Sigmoid colon (tissue), 7 donors: ENCODE data around the gene GUCY1A2. TPM values are rescaled to one million over a fixed set of nuclear protein-coding genes. Genes with fewer than 3 reads are reported as not detected.

Source experiments
- DNase-seq: peaks from one replicate; pipeline ENCODE4 v3.0.0-alpha.2; 2019
- H3K27ac ChIP-seq, 4 donors: fragments of 200-600 bp; sonication (generic); one replicate each; pipeline ENCODE4 v1.5.1; 2016 to 2019; ENCODE audit warnings: mild to moderate bottlenecking in 1 of 4
- H3K27me3 ChIP-seq, 3 donors: fragments of 200-600 bp; sonication (generic); one replicate each; pipeline ENCODE4 v1.5.1; 2019; ENCODE audit warnings: mild to moderate bottlenecking in 1 of 3
- H3K36me3 ChIP-seq, 4 donors: fragments of 200-600 bp; sonication (generic); one replicate each; pipeline ENCODE4 v1.5.1; 2016 to 2019
- H3K4me1 ChIP-seq, 4 donors: fragments of 200-600 bp; sonication (generic); one replicate each; pipeline ENCODE4 v1.5.1; 2017 to 2019
- H3K4me3 ChIP-seq, 4 donors: fragments of 200-600 bp; sonication (generic); one replicate each; pipeline ENCODE4 v1.5.1; 2017 to 2019; ENCODE audit warnings: mild to moderate bottlenecking in 2 of 4, moderate library complexity in 1 of 4
- H3K9me3 ChIP-seq, 4 donors: fragments of 200-600 bp in 3 of 4; sonication (generic) in 3 of 4; one replicate each; pipeline versions ENCODE4 v1.5.1 to v1.6.1; 2013 to 2019
- CTCF ChIP-seq, 4 experiments: fragments of 450-650 bp in 3 of 4; fragments of 200-600 bp in 1 of 4; IDR thresholded peaks; one replicate each; pipeline ENCODE4 v1.5.1; 2016 to 2019; ENCODE audit warnings: antibody characterized with exemption in 4 of 4, mild to moderate bottlenecking in 3 of 4, moderate library complexity in 2 of 4
- EP300 ChIP-seq, 4 donors: sonication (generic); formaldehyde crosslinking; IDR thresholded peaks; one replicate each; pipeline ENCODE4 v1.6.1; 2017; ENCODE audit warnings: antibody characterized with exemption in 4 of 4
- POLR2A ChIP-seq, 2 donors: fragments of 450-650 bp; IDR thresholded peaks; one replicate each; pipeline ENCODE4 v1.6.1; 2016; ENCODE audit warnings: antibody characterized with exemption in 2 of 2, mild to moderate bottlenecking in 2 of 2, moderate library complexity in 2 of 2
- POLR2AphosphoS5 ChIP-seq, 4 donors: sonication (generic); formaldehyde crosslinking; IDR thresholded peaks; one replicate each; pipeline ENCODE4 v1.6.1; 2017; ENCODE audit warnings: antibody characterized with exemption in 4 of 4
- WGBS, 2 donors: extraction: QIAGEN DNeasy Blood & Tissue Kit; methylation state at CpG; one replicate each; pipeline ENCODE4 v1.1.7; 2013; 5-methylcytosine and 5-hydroxymethylcytosine counted together
- intact Hi-C: fragments of 100-400 bp; cut with DNase I; formaldehyde crosslinking; loops from one replicate; pipeline ENCODE4 v1.15.1; 2023
- polyA plus RNA-seq, 3 donors: library from polyadenylated mRNA; stranded (reverse); fragments of 200-250 nt; gene quantifications; one replicate each; pipeline ENCODE4 v1.2.3, GENCODE V29; 2013
- total RNA-seq, 4 donors: library from RNA; depleted of rRNA; stranded (reverse); fragments of >200 nt; gene quantifications; one replicate each; pipeline ENCODE4 v1.1.0, GENCODE V29; 2016
- donor health status: healthy with polysubstance abuse.
- donor health status: Bipolar disorder and iron deficiency.
- donor health status: healthy.

GUCY1A2 gene
- total and polyA plus RNA-seq, 7 donors: under 0.01 to 2.9 (median 1.6) TPM; not detected in 1

DNA sequence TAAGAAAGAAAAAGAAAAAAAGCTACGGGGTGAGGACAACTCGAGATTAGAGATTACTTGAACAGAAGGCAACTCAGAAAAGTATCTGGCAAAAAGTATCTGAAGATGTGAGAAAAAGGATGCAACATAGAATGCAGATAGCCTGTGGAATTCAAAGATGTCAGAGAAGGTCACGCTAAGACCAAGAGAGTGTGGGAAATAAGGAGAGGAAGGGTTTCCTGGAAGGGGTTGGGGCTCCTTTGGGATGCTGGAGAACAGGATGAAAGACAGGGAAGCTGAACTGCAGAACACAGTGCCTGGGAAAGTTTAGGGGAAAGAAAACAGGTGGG is 1.2 kb downstream of the GUCY1A2 start:
- TF ChIP-seq POLR2A (IDR thresholded peaks at IDR 0.05): no peak
- no peak for TF ChIP-seq POLR2AphosphoS5 (IDR thresholded peaks at IDR 0.05)
- TF ChIP-seq CTCF (IDR thresholded peaks at IDR 0.05): no peak
- no peak for TF ChIP-seq EP300 (IDR thresholded peaks at IDR 0.05)
- H3K27ac ChIP-seq: no peak overlapping the region
- H3K9me3 ChIP-seq: no peaks in the 10 kb centered on the region
- peaks cover 9 to 74% (median 44%) of the 10 kb centered on the region in 3 donors for H3K27me3 ChIP-seq
- H3K4me1 ChIP-seq: peaks cover 0 to 19% (median 16%) of the 10 kb centered on the region in 4 donors
- peak overlapping the region in 2 of 4 donors; percentile 44 to 48 for H3K4me3 ChIP-seq
- no peaks in the 10 kb centered on the region for H3K36me3 ChIP-seq
- intact Hi-C loops: no loop called here
- WGBS, 2 donors: 52 to 56% methylated on average over 3 of the region's 3 CpGs
- no peak for DNase-seq

- no peak for DNase-seq
- Histone ChIP-seq H3K4me3 (no peak overlapping the region), H3K9me3 (no peaks in the 10 kb centered on the region), H3K36me3 (no peaks in the 10 kb centered on the region), H3K4me1 (peaks cover 0 to 19% (median 16%) of the 10 kb centered on the region in 4 donors), H3K27me3 (peaks cover 9 to 55% (median 34%) of the 10 kb centered on the region in 3 donors), H3K27ac (no peak overlapping the region)
- WGBS, 2 donors: 78 to 84% methylated on average over 1 of the region's 1 CpG
- no peak for TF ChIP-seq EP300 (IDR thresholded peaks at IDR 0.05)
- TF ChIP-seq POLR2A (IDR thresholded peaks at IDR 0.05): no peak
- no peak for TF ChIP-seq POLR2AphosphoS5 (IDR thresholded peaks at IDR 0.05)
- TF ChIP-seq CTCF (IDR thresholded peaks at IDR 0.05): no peak
- intact Hi-C loops: no loop called here
These were observed 3.4 kb downstream of the GUCY1A2 start for GRCh38 chr11:107014871-107015270.

- Histone ChIP-seq H3K36me3 (no peaks in the 10 kb centered on the region), H3K27me3 (peaks cover under 1 to 29% (median 11%) of the 10 kb centered on the region in 3 donors), H3K4me1 (no peaks in the 10 kb centered on the region), H3K4me3 (no peak overlapping the region), H3K9me3 (no peaks in the 10 kb centered on the region), H3K27ac (no peak overlapping the region)
- WGBS, 2 donors: 32 to 67% methylated on average over 2 of the region's 2 CpGs
- no peak for DNase-seq
- no peak for TF ChIP-seq EP300 (IDR thresholded peaks at IDR 0.05)
- TF ChIP-seq POLR2A (IDR thresholded peaks at IDR 0.05): no peak
- TF ChIP-seq CTCF (IDR thresholded peaks at IDR 0.05): no peak
- TF ChIP-seq POLR2AphosphoS5 (IDR thresholded peaks at IDR 0.05): no peak
- intact Hi-C loops: no loop called here
These were observed 6.3 kb downstream of the GUCY1A2 start for GRCh38 chr11:107011977-107012376.

GRCh38 chr11:107009190-107009589 is 9.1 kb downstream of the GUCY1A2 start:
- intact Hi-C loops: no loop called here
- H3K9me3 ChIP-seq: no peaks in the 10 kb centered on the region
- no peaks in the 10 kb centered on the region for H3K4me1 ChIP-seq
- no peak overlapping the region for H3K27ac ChIP-seq
- no peaks in the 10 kb centered on the region for H3K36me3 ChIP-seq
- TF ChIP-seq EP300 (IDR thresholded peaks at IDR 0.05): no peak
- TF ChIP-seq CTCF (IDR thresholded peaks at IDR 0.05): no peak
- TF ChIP-seq POLR2AphosphoS5 (IDR thresholded peaks at IDR 0.05): no peak
- TF ChIP-seq POLR2A (IDR thresholded peaks at IDR 0.05): no peak
- DNase-seq: no peak
- WGBS, 2 donors: 40 to 79% methylated on average over 1 of the region's 1 CpG
- no peak overlapping the region for H3K4me3 ChIP-seq
- peaks cover 0 to 2% (median 0%) of the 10 kb centered on the region in 3 donors for H3K27me3 ChIP-seq
